Right forelimb (tissue), 1 donor: ENCODE results near the gene P2RX5.

ENCODE experiments used
- DNase-seq: peaks from one replicate; pipeline ENCODE4 v3.0.0-alpha.2; 2018

P2RX5 gene

GRCh38 chr17:3681057-3681456 is 14.9 kb downstream of the P2RX5 start:
- no peak for DNase-seq

GRCh38 chr17:3679531-3680126 is 16.3 kb downstream of the P2RX5 start:
- no peak for DNase-seq

- no peak for DNase-seq
Measured at GRCh38 chr17:3678821-3679530, 17.0 kb downstream of the P2RX5 start.

- no peak for DNase-seq
Measured at GRCh38 chr17:3678095-3678820, 17.7 kb downstream of the P2RX5 start.

GRCh38 chr17:3675886-3676285 is 20.1 kb downstream of the P2RX5 start:
- no peak for DNase-seq

GRCh38 chr17:3672571-3672970 is 23.4 kb downstream of the P2RX5 start:
- DNase-seq = no peak

- DNase-seq = no peak
Measured at GRCh38 chr17:3669548-3669947, 26.4 kb downstream of the P2RX5 start.

GRCh38 chr17:3669085-3669347 is 26.9 kb downstream of the P2RX5 start:
- no peak for DNase-seq

GRCh38 chr17:3668279-3669084 is 27.5 kb downstream of the P2RX5 start, which contains the start of the genes EMC6 and TAX1BP3:
Gene EMC6, plus strand, starts transcription at chr17:3668812. Its CDS starts 335 bp downstream, at chr17:3669147.
Gene TAX1BP3, minus strand, starts transcription at chr17:3668578. Its CDS starts 52 bp downstream, at chr17:3668526.
- DNase-seq = peak; percentile 99

GRCh38 chr17:3667366-3668278 is 28.3 kb downstream of the P2RX5 start:
- DNase-seq = peak; percentile 96

- DNase-seq = no peak
Measured at GRCh38 chr17:3666516-3666915, 29.4 kb downstream of the P2RX5 start.

GRCh38 chr17:3665834-3666233 is 30.1 kb downstream of the P2RX5 start:
- DNase-seq = no peak

- DNase-seq = no peak
Measured at GRCh38 chr17:3663102-3664011, 32.6 kb downstream of the P2RX5 start.

- no peak for DNase-seq
Measured at GRCh38 chr17:3660311-3660891, 35.6 kb downstream of the P2RX5 start.

GRCh38 chr17:3659541-3660111 is 36.3 kb downstream of the P2RX5 start:
- DNase-seq = peak; percentile 68

- no peak for DNase-seq
Measured at GRCh38 chr17:3658784-3659449, 37.0 kb downstream of the P2RX5 start.

GRCh38 chr17:3657874-3658783 is 37.8 kb downstream of the P2RX5 start:
- no peak for DNase-seq

- no peak for DNase-seq
Measured at GRCh38 chr17:3657588-3657869, 38.4 kb downstream of the P2RX5 start.
